HUDEP-2 (cell line): ENCODE measurements around the gene RRP12.
"Not testable (repeated sequence)": the region's sequence is repeated elsewhere in the genome, so short reads cannot be mapped to it uniquely, and the experiment has no call there.

Experiments used
- DNase-seq, 76 experiments: peaks; one replicate each; lab custom pipeline; 2025; ENCODE audit not compliant: unreplicated experiment in 76 of 76; lab: John Stamatoyannopoulos, UW

RRP12 gene

GRCh38 chr10:97372233-97372875 lies 28.8 kb downstream of the RRP12 start:
- no peak for DNase-seq

GRCh38 chr10:97371696-97372095 lies 29.4 kb downstream of the RRP12 start:
- DNase-seq, result no peak

GRCh38 chr10:97367126-97367649 lies 34.0 kb downstream of the RRP12 start:
- DNase-seq, result no peak

GRCh38 chr10:97366572-97366971 lies 34.6 kb downstream of the RRP12 start:
- DNase-seq, result no peak

DNA sequence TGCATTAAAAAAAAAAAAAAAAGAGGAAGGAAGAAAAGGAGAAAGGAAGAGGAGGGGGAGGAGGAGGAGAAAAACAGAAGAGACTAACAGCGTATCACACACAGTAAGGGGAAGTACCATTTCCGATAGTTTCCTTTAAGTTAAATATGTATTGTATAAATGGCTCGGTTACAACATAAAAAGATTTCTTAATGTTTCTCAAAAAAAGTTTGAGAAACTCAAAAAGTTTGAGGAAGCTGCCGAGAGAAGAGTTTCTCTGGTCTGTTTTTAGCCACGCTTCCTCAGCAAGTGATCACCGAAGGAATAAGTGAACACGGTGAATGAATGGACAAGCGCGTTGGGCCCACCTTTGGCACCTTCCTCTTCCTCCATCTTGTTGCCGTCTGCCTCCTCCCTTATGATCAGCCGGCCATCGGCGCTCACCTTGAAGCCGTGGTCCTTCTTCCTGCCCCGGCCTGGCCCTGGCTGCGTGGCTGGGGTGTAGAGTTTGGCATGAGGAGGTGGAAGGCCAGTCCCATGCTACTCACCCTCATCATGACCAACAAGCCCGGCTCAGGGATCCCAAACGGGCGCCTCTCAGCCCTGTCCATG lies 35.3 kb downstream of the RRP12 start:
- DNase-seq, result no peak

DNA sequence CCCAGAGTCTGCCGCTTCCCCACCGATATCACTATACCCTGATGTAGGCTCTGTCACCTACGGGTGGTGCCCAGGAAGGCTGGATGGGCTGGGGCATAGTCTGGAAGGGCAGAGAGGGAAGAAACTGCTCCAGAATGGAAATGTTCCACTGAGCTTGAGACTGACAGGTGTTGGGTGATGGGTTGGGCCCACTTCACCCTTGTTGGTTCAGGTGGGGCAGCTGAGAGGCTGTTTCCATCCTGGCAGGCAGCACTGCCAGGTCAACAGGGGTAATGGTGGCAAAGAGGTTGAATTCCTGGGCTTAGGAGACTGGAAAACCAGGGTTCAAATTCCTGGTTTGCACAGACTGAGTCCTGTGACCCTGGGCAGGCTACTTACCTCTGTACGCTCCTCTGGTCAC lies 38.1 kb downstream of the RRP12 start:
- DNase-seq, result no peak

- no peak for DNase-seq
Measured at GRCh38 chr10:97362310-97363033, 38.7 kb downstream of the RRP12 start.

DNA sequence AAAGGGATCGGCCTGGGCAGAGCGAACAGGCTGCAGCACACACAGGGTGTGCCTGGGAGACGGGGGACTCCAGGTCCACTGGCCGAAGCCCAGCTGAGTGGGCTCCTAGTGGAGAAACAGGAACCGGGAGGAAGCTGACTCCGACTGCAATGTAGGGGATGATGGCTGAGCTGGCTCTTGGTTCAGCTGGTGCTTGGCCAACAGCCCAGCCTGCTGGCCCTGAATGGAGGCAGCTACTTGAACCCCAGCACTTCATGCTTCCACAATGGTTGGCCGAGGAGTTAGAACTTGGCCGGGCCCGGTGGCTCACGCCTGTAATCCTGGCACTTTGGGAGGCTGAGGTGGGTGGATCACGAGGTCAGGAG lies 39.6 kb downstream of the RRP12 start:
- no peak for DNase-seq

GRCh38 chr10:97360705-97361536 lies 40.2 kb downstream of the RRP12 start:
- DNase-seq, result no peak

DNA sequence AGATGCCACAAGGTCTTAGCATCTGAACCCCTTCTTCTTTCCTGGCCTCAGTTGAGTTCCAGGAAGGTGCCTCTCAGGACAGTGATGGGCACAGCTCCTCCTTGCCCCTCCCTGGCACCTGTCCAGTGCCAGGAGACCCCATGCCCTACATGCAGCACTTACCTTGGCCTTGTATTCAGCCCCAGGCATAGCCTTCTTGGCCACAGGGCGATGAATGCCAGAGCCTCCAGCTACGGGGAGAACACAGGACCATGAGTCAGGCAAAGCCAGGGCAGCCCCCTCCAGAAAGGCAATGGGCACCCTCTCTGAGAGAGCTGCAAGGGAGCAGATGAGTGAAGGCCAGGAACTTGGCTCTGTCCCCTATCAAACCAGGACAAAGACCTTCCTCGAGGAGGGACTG lies 42.4 kb downstream of the RRP12 start:
- no peak for DNase-seq

GRCh38 chr10:97358349-97358748 lies 42.8 kb downstream of the RRP12 start:
- DNase-seq, result no peak

DNA sequence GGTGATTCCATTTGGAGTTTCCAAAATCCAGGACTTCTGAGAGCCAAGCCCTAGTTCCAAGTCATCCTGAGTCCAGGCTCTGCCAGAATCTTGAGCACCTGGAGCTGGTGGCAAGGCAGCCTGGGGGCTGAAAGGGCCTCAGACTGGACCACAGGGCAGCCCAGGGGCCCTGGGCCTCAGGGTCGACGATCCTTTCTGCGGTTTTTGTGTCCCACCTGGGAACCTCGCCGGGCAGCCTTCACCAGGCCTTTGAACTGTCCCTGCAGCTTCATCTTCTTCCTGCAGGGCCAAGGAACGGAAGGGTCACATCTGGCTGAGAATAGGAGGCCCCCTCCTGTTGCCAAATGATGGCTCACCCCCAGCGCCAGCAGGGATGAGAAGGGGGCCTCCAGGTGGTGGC lies 44.2 kb downstream of the RRP12 start:
- DNase-seq, result no peak

DNA sequence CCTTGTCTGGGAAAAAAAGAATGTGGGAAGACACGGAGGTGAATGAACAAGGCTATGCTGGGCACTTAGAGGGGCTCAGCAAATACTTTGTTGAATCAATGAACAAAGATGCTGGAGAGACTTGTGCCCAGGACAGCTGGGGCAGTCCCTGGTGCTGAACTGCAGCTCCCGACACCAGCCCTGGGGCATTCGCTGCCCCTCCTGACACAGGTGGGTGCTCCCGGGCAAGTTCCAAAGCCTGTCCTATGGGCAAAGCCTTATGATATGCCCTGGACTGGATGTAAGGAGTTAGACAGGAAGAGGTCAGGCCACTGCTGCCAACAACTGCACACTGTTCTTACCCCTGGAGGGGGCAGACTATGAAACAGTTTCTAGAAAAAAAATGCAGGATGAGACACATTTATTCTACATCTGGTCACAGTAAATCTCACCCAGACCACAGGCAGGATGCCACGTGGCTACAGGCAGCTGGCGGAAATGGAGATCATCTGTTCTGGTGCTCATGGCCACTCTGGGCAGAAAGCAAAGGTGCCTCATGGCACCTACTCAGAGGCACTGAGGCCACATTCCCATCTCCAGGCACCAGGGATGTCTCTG lies 44.7 kb downstream of the RRP12 start:
- no peak for DNase-seq

- peak in 4 of 76 experiments; percentile 5 to 19 (median 8) for DNase-seq
Measured at GRCh38 chr10:97355571-97355975, 45.6 kb downstream of the RRP12 start.

- no peak for DNase-seq
Measured at GRCh38 chr10:97353945-97354344, 47.2 kb downstream of the RRP12 start.

DNA sequence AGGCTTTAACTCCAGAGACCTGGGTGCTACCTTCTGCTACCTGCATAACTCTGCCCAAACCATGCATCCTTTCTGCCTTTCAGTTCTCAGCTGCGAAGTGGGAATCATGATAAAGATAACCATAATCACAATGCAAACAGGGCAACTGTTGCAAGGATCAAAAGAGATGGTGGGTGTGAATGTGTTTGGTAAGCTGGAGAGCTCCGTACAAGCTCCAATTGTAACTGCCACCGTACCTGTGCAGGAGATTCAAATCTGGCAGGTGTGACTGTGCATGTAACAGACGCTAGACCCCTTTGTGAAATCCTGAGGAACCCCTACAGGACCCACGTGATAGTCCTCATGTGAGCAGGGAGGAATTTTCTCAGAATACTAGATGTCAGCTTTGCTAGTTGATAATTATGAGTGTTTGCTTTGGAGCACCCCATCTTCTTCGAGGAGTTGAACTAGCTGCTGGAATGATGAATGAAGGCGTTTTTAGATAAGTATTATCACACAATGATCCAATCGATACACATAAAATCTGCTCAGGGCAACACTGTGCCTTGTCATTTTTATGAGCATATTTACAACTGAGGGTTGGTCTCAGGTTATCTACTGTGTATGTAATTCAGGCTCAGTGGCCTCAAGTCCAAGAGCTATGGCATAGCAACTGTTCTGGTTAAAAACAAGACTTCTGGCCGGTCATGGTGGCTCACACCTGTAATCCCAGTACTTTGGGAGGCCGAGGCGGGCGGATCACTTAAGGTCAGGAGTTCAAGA lies 51.2 kb downstream of the RRP12 start:
- DNase-seq, result no peak

GRCh38 chr10:97347317-97347716 lies 53.8 kb downstream of the RRP12 start:
- no peak for DNase-seq

DNA sequence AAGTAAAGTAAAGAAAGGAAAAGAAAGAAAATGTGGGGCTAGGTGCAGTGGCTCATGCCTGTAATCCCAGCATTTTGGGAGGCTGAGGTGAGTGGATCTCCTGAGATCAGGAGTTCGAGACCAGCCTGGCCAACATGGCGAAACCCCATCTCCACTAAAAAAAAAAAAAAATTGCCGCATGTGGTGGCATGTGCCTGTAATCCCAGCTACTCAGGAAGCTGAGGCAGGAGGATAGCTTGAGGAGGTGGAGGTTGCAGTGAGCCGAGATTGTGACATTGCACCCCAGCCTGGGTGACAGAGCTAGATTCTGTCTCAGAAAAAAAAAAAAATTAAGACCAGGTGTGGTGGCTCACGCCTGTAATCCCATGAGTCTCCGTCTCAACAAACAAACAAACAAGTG lies 57.5 kb downstream of the RRP12 start:
- not testable (repeated sequence) for DNase-seq

DNA sequence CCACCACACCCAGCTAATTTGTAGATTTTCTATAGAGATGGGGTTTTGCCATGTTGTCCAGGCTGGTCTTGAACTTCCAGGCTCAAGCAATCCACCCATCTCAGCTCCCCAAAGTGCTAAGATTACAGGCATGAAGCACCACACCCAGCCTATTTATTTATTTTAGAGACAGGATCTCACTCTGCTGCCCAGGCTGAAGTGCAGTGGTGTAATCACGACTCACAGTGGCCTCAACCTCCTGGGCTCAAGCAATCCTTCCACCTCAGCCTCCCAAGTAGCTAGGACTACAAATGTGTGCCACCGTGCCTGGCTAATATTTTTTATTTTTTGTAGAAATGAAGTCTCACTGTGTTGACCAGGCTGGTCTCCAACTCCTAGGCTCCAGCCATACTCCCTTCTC lies 59.7 kb downstream of the RRP12 start:
- DNase-seq, result no peak

GRCh38 chr10:97338041-97338440 lies 63.1 kb downstream of the RRP12 start:
- no peak for DNase-seq
